WTC11 (cell line): Measurements from ENCODE around the gene MAPKAPK5. TPM values are rescaled to one million over a fixed set of nuclear protein-coding genes. Genes with fewer than 3 reads are reported as not detected.

Source experiments
- microRNA-seq: library from miRNA; unstranded; fragments of <30 nt; microRNA quantifications from one replicate; pipeline ENCODE4 v1.2.0, GENCODE V29; 2022; ENCODE audit warnings: borderline number of aligned reads
- total RNA-seq: library from RNA; stranded (reverse); gene quantifications from 3 replicates; pipeline ENCODE4 v1.2.3, GENCODE V29; 2021

Gene MAPKAPK5
- total RNA-seq, 1 experiment from 2014 or later: 81.8 TPM

Small RNA genes within 50 kb of the gene (microRNA-seq; reads per million reads assigned to microRNA genes)
- gene MIR6761: not detected

Other genes starting within 250 kb of the MAPKAPK5 start
- gene ATXN2, start 242.9 kb upstream of the MAPKAPK5 start, total RNA-seq: 56.2 to 57.5 TPM (median 56.3 TPM) in 3 replicates
- gene BRAP, start 156.3 kb upstream of the MAPKAPK5 start, total RNA-seq: 17.3 to 18.3 TPM (median 18.1 TPM) in 3 replicates
- 29.1 to 37.5 TPM (median 37.1 TPM) in 3 replicates for gene ACAD10, start 156.2 kb upstream of the MAPKAPK5 start, total RNA-seq
- gene ALDH2, start 75.3 kb upstream of the MAPKAPK5 start, total RNA-seq: 32.6 to 36.7 TPM (median 36.7 TPM) in 3 replicates
- 7.8 to 10.5 TPM (median 9.4 TPM) in 3 replicates for gene TMEM116, start 170.9 kb downstream of the MAPKAPK5 start, total RNA-seq
- 162 to 171 TPM (median 168 TPM) in 3 replicates for gene ERP29, start 171.2 kb downstream of the MAPKAPK5 start, total RNA-seq